Peyer's patch (tissue), 4 donors: ENCODE measurements around the gene ZBTB16. TPM values are rescaled to one million over a fixed set of nuclear protein-coding genes. Genes with fewer than 3 reads are reported as not detected.

ENCODE experiments used
- DNase-seq, 3 donors: peaks; one replicate each; pipeline ENCODE4 v3.0.0-alpha.2; 2017 to 2019
- H3K27ac ChIP-seq, 4 donors: fragments of 200-600 bp; sonication (generic); one replicate each; pipeline ENCODE4 v1.5.1; 2016 to 2019
- H3K27me3 ChIP-seq, 2 donors: fragments of 200-600 bp; sonication (generic); one replicate each; pipeline ENCODE4 v1.5.1; 2019
- H3K36me3 ChIP-seq, 3 donors: fragments of 200-600 bp; sonication (generic); one replicate each; pipeline ENCODE4 v1.5.1; 2016 to 2019
- H3K4me1 ChIP-seq, 4 donors: fragments of 200-600 bp; sonication (generic); one replicate each; pipeline ENCODE4 v1.5.1; 2016 to 2019
- H3K4me3 ChIP-seq, 4 donors: fragments of 200-600 bp; sonication (generic); 1 replicate in 3 of 4; 2 replicates in 1 of 4; pipeline ENCODE4 v1.5.1; 2016 to 2019; ENCODE audit warnings: mild to moderate bottlenecking in 1 of 4
- H3K9me3 ChIP-seq, 4 donors: fragments of 200-600 bp; sonication (generic); one replicate each; pipeline ENCODE4 v1.5.1; 2016 to 2019; ENCODE audit warnings: mild to moderate bottlenecking in 1 of 4
- CTCF ChIP-seq, 6 experiments: fragments of 450-650 bp in 4 of 6; fragments of 200-600 bp in 2 of 6; sonication (generic) in 1 of 6; IDR thresholded peaks; one replicate each; pipeline ENCODE4 v1.5.1; 2017 to 2019; ENCODE audit warnings: antibody characterized with exemption in 6 of 6, mild to moderate bottlenecking in 3 of 6, moderate library complexity in 1 of 6
- POLR2A ChIP-seq, 2 donors: fragments of 450-650 bp; IDR thresholded peaks; one replicate each; pipeline ENCODE4 v1.5.1; 2017; ENCODE audit warnings: antibody characterized with exemption in 2 of 2, mild to moderate bottlenecking in 2 of 2, moderate library complexity in 2 of 2
- total RNA-seq, 4 donors: library from RNA; depleted of rRNA; stranded (reverse); fragments of >200 nt; gene quantifications; one replicate each; pipeline ENCODE4 v1.1.0, GENCODE V29; 2016

ZBTB16 gene
- total RNA-seq, 4 donors from 2014 or later, result 84.8 to 257 (median 155) TPM

DNA sequence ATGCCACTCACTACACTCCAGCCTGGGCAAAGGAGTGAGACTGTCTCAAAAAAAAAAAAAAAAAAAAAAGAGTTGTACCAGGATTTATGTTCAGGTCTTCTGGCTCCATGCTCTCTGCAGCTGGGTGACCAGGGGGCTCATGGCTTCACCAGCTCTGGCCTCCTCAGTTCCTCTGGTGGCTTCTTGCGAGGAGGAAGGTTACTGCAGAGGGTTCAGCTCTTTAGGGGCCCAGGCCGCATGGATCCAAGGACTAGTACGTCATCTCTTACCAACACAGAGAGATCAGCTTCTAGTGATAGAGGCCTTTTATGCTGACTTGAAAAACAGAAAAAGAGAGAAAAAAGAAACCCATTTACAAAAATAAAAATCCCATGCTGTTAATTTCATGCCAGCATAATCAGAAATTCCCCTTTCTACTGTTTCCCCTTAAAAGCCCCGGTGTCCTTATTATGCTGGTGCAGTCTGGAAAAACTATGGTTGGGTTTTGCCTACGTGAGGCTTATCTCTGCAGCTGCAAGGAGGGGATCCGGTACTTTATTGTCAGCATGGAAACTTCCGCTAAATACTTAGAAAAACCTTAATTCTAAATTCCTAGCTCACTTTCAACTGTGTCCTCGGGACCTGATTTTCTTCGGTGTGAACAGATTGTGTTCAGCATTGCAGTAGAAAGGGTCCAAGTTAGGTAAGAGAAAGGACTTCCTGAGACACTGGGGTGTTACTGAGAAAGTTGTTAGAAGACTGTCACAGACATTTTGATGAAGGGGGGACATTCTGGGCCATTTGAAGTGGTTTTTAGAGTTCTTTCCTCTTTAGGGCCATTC lies 13.7 kb downstream of the ZBTB16 start:
- TF ChIP-seq POLR2A (IDR thresholded peaks at IDR 0.05), result no peak
- TF ChIP-seq CTCF (IDR thresholded peaks at IDR 0.05), result no peak
- Histone ChIP-seq H3K4me3 (no peak overlapping the region), H3K27me3 (no peaks in the 10 kb centered on the region), H3K4me1 (peaks cover 0 to 46% (median 10%) of the 10 kb centered on the region in 4 donors), H3K36me3 (peaks cover 0 to 48% (median 0%) of the 10 kb centered on the region in 3 donors), H3K9me3 (no peaks in the 10 kb centered on the region), H3K27ac (peak overlapping the region in 3 of 4 donors; percentile 15 to 40 (median 40))
- DNase-seq, result no peak

- Histone ChIP-seq H3K27me3 (no peaks in the 10 kb centered on the region), H3K4me3 (peak overlapping the region in 1 of 4 donors; percentile 4), H3K4me1 (peaks cover 0 to 53% (median 13%) of the 10 kb centered on the region in 4 donors), H3K9me3 (no peaks in the 10 kb centered on the region), H3K27ac (peak overlapping the region in 3 of 4 donors; percentile 15 to 40 (median 40)), H3K36me3 (peaks cover 0 to 47% (median 0%) of the 10 kb centered on the region in 3 donors)
- DNase-seq, result no peak
- TF ChIP-seq POLR2A (IDR thresholded peaks at IDR 0.05), result no peak
- no peak for TF ChIP-seq CTCF (IDR thresholded peaks at IDR 0.05)
These were observed 14.4 kb downstream of the ZBTB16 start for GRCh38 chr11:114073828-114074381.

DNA sequence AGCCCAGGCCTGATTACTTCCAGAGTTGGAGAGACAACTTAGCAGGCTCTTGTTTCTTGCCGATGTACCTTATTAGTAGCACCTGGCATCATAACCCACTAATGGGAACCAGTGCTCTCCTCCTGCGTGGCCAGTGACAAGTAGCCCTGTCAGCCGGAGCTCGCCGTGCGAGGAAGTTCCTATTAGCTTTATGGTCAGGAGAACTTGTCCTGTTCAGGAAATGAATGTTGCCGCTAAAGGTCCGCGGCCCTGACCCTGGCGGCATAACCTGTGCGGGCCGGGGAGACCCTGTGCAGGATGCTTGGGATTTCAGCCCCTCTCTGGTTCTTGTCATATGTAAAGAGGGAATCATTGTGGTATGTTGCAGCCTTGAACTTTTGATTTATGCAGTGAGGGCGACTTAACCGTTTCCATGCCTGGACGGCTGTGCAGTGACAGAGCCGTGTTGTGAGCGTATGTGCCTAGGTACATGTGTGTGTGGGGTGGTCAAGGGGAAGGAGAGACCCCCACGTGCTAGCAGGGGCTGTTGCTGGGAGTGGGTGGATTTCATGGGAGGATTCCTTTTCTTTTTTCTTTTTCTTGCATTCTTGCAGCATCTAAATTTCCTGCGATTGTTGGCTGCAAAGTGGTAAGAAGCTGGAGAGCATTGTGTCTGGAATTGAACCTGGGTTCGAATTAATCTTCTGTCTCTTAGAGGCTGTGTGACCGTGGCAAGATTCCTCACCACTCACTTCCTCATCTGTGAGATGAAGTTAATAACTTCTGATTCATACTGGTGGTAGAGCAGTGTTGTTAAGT lies 15.2 kb downstream of the ZBTB16 start:
- H3K4me3 ChIP-seq, result peak overlapping the region in 2 of 4 donors; percentile 4 to 13
- H3K9me3 ChIP-seq, result no peaks in the 10 kb centered on the region
- DNase-seq, result no peak
- H3K36me3 ChIP-seq, result peaks cover 0 to 39% (median 0%) of the 10 kb centered on the region in 3 donors
- peaks cover 0 to 60% (median 17%) of the 10 kb centered on the region in 4 donors for H3K4me1 ChIP-seq
- no peak for TF ChIP-seq POLR2A (IDR thresholded peaks at IDR 0.05)
- no peak for TF ChIP-seq CTCF (IDR thresholded peaks at IDR 0.05)
- peak overlapping the region in 3 of 4 donors; percentile 36 to 40 (median 40) for H3K27ac ChIP-seq
- no peaks in the 10 kb centered on the region for H3K27me3 ChIP-seq

DNA sequence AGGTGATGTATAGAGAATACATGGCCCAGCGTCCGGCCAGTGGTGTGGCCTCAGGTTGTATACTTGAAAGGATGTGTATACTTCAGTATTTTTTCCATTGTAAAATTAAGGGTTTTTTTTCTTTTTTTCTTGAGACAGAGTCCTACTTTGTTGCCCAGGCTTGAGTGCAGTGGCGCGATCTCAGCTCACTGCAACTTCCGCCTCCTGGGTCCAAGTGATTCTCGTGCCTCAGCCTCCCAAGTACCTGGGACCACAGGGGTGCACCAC lies 15.8 kb downstream of the ZBTB16 start:
- Histone ChIP-seq H3K9me3 (no peaks in the 10 kb centered on the region), H3K27ac (peak overlapping the region in 2 of 4 donors; percentile 36 to 43), H3K4me3 (peak overlapping the region in 1 of 4 donors; percentile 29), H3K36me3 (peaks cover 0 to 39% (median 0%) of the 10 kb centered on the region in 3 donors), H3K27me3 (no peaks in the 10 kb centered on the region), H3K4me1 (peaks cover 0 to 65% (median 20%) of the 10 kb centered on the region in 4 donors)
- DNase-seq, result no peak
- no peak for TF ChIP-seq CTCF (IDR thresholded peaks at IDR 0.05)

- H3K27ac ChIP-seq, result peak overlapping the region in 3 of 4 donors; percentile 36 to 72 (median 43)
- no peaks in the 10 kb centered on the region for H3K9me3 ChIP-seq
- no peaks in the 10 kb centered on the region for H3K27me3 ChIP-seq
- H3K4me1 ChIP-seq, result peaks cover 0 to 71% (median 20%) of the 10 kb centered on the region in 4 donors
- DNase-seq, result peak in 1 of 3 donors; percentile 64
- peaks cover 0 to 35% (median 0%) of the 10 kb centered on the region in 3 donors for H3K36me3 ChIP-seq
- H3K4me3 ChIP-seq, result peak overlapping the region in 1 of 4 donors; percentile 29
- TF ChIP-seq POLR2A (IDR thresholded peaks at IDR 0.05) (no peak), CTCF (IDR thresholded peaks at IDR 0.05) (peak; percentile 19 to 68 (median 55))
These were observed 16.5 kb downstream of the ZBTB16 start for GRCh38 chr11:114075891-114076441.
